ENCODE data around the gene PTGER2. TPM values are rescaled to one million over a fixed set of nuclear protein-coding genes. Genes with fewer than 3 reads are reported as not detected.

PTGER2 gene
- total RNA-seq, 4 donors from 2014 or later: 2.0 to 9.9 (median 3.5) TPM

GRCh38 chr14:52269982-52270381 is 44.1 kb upstream of the PTGER2 start:
- TF ChIP-seq CTCF (IDR thresholded peaks at IDR 0.05; ENCODE audit: low read depth): no peak

GRCh38 chr14:52271538-52271937 is 42.6 kb upstream of the PTGER2 start:
- TF ChIP-seq CTCF (IDR thresholded peaks at IDR 0.05; ENCODE audit: low read depth): no peak

- no peak for TF ChIP-seq CTCF (IDR thresholded peaks at IDR 0.05; ENCODE audit: low read depth)
Observed at GRCh38 chr14:52272375-52272774, 41.7 kb upstream of the PTGER2 start.

- TF ChIP-seq CTCF (IDR thresholded peaks at IDR 0.05; ENCODE audit: low read depth): no peak
Observed at GRCh38 chr14:52275372-52275771, 38.7 kb upstream of the PTGER2 start.

- TF ChIP-seq CTCF (IDR thresholded peaks at IDR 0.05; ENCODE audit: low read depth): no peak
Observed at GRCh38 chr14:52277552-52277951, 36.6 kb upstream of the PTGER2 start.

- no peak for TF ChIP-seq CTCF (IDR thresholded peaks at IDR 0.05; ENCODE audit: low read depth)
Observed at GRCh38 chr14:52279408-52279807, 34.7 kb upstream of the PTGER2 start.

- TF ChIP-seq CTCF (IDR thresholded peaks at IDR 0.05; ENCODE audit: low read depth): no peak
Observed at GRCh38 chr14:52283099-52283498, 31.0 kb upstream of the PTGER2 start.
